T1000 (cell line): ENCODE measurements around the gene PVALEF.

ENCODE experiments used
- DNase-seq: peaks from one replicate; lab custom pipeline; 2025; ENCODE audit warnings: mixed read lengths; lab: John Stamatoyannopoulos, UW

Gene PVALEF

GRCh38 chr17:81183316-81183715, 18.0 kb downstream of the PVALEF start:
- no peak for DNase-seq

DNA sequence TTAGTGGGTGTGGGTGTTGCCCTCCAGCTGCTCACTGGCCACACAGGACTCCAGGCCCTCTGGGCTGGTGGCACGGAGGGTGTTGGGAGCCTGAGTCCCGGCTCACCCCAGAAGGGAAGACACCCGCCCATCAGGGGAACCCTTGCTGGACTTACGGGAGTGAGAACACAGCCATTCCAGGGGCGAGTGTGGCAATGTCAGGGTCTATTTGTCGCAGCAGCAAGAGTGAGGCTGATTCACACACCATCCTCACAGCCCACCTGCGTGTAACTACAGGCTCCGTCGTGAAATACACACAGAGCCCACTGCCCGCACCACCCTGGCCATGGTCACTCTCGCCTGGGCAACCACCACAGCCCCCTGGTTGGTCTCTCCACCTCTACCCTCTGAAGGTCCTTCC, 18.5 kb downstream of the PVALEF start:
- DNase-seq, result no peak

DNA sequence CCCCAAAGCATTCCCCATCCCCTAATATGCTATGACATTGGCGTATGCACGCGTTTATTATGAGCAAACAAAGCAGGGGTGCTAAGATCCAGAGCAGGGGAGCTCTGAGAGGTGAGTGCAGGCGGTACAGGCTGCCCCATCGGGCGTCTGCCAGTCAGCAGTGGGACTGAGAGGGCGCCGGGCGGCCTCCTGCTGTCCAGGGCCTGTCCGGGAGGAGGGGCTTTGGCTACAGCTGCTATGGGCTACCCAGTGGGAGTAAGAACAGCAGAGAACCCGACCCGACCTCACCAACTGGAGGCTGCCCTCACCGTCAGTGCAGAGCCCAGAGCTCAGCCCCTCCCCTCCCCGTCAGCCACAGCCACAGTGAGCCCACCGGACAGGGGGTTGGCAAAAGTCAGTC, 19.2 kb downstream of the PVALEF start:
- no peak for DNase-seq

DNA sequence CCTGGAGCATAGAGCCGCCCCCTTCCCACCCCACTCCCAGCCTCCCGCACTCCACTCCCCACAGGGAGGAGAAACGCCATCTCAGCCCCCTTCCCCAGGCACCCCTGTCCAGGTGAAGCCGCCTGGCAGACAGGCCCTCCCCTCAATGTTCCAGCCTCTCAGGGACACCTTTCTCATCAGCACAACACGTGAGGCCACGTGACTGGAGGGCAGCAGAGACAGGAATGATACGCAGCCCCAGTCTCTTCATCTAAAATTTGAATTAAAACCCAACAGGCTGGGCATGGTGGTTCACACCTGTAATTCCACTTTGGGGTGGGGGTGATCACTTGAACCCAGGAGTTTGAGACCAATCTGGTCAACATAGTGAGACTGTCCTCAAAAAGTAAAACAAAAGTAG, 20.9 kb downstream of the PVALEF start:
- DNase-seq, result no peak

DNA sequence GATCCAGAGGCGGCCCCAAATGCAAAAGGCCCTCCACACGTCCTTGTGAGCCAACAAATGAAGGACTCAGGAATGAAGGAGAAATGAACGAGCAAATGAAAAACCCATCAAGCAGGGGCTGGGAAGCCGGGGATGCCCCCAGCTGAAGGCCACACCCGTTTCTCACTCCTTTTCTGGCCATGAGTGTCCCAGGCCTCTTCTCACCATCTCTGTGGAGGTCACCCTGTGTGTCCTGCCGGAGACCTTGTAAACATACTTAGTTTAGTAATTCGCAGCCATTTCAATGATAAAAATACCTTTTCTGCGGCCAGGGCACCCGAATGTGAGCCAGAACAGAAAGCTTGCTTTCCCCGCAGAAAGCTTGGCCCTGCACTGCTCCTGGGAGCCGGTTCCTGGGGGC, 21.8 kb downstream of the PVALEF start:
- no peak for DNase-seq

- DNase-seq, result no peak
These were observed 22.5 kb downstream of the PVALEF start for GRCh38 chr17:81187586-81188490.

DNA sequence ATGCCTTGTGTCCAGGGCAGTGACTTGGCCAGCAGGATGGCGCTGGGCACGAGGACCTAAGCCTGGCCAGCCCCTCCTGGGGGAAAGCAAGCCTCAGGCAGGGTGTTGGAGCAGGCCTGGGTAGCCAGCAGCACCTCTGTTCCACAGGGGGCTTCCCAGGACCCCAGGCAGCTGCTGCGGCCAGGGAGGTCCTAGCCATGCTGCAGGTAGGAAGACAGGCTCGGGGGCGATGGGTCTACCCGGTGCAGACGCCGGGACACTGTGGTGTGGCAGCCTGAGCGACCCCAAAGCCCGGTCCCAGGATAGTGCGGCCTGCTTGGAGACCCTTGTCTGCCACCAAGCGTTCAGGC, 23.2 kb downstream of the PVALEF start:
- no peak for DNase-seq

GRCh38 chr17:81189016-81189415, 23.7 kb downstream of the PVALEF start:
- DNase-seq, result no peak

DNA sequence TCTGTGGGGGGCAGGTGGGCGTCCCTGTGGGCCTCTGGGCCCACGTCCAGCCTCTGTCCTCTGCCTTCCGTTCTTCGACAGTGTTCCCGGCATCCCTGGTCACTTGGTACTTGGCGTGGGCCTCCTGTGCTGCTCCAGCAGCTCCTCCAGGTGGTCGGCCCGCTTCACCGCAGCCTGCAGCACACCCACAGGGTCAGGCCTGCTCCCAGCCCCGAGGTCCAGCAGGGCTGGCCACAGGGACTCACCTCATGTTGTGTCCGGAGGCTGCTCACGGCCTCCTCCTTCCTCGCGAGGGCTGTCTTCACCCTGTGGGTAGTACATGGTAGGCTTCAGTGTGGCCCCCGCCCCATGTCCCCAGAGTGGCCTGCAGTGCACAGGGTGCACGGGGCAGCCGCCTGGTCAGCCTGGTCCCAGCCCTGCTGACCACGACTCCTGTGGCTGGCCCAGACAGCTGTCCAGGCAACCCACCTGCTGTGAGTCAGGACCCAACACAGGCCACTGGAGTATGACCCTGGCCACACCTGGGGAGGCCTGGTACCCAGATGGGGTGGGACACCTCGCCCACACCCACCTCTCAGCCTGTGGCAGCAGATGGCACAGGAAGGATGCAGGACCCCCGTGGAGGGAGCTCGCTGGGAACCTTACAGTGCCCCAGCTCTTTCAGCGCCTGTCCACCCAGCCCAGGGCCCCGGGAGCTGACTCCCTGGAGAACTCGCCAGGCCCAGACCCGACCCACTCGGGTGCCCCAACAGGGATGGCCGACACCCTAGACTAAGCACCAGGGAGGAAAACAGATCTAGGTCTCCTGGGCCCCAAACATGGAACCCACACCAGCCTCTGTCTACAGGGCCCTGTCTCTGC, 24.6 kb downstream of the PVALEF start:
- no peak for DNase-seq

DNA sequence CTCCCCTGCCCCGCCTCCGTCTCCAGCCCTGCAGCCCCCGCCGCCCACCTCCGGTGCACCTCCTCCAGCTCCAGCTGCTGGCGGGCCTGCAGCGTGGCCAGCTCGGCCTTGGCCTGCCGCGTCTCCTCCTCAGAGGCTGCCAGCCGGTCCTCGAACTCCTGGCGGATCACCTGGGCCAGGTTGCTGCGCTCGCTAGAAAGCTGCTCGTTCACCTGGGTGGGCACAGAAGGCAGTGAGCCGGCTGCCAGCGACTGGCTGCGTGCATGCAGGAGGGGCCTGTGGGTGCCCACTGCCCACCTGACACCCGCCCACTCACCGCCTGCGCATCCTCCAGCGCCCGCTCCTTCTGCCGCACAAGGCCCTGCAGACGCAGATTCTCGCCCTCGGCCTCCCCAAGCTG, 25.3 kb downstream of the PVALEF start:
- no peak for DNase-seq

DNA sequence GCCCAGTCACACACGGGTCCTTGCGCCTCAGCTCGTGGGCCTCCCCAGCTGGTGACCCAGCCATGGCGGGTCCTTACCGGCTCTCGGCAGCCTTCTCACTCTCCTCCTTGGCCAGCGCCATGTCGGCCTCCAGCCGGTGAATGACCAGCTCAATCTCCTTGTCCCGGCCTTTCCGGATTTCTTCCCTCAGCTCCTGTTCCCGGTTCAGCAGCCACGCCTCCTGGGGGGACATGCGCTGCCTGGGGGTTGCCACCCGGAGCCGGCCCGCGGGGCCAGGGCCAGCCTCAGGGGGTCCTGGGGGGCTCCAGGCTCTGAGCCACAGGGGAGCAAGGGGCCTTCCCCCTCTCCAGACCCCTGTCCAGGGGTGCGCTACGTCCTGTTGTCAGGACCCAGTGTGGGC, 25.8 kb downstream of the PVALEF start:
- no peak for DNase-seq

GRCh38 chr17:81191646-81192045, 26.3 kb downstream of the PVALEF start:
- DNase-seq, result no peak

DNA sequence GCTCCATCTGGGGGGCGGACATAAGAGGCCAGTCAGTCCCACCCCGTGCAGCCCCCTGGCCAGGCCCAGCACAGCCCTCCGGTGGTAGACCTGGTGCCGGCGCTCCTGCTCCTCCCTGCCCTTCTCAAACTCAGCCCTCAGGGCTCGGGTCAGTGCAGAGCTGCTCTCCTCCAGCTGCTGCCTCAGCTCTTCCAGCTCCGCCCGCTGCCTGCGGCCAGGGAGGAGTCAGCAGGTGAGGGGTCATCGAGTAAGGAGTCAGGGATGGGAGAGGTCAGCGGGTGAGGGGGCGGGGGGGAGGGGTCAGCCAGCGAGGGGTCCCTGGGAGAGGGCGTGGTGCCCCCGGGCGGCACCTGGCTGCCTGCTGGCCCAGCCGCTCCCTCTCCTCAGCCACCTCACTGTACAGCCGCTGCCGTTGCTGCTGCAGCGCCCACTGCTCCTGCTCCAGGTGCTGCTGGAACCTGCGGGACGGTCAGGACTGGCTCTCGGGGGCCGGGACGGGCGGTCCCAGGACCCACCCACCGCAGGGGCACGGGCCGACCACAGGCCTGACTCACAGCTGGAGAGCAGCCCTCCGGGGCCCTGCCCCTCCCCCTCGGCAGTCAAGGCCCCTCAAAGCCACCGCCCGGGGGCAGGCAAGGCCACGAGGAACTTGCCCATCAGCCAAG, 27.2 kb downstream of the PVALEF start:
- DNase-seq, result no peak

DNA sequence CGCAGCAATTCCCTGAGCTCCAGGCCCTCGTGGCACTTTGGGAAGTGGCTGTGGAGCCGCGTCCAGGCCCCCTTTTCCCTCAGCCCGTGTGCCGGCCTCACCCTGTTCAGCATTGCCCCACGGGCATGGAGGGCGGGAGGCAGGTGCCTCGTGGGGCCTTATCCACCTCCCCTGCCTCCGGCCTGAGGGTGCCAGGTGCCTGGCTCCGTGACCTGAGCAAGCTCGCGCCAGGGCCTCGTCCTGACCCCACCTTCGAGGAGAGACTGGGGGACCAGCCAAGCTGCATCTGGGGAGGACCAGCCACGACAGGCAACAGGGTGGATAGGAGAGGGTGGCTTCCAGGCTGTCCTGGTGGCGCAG, 27.7 kb downstream of the PVALEF start:
- DNase-seq, result no peak

GRCh38 chr17:81193470-81194224, 28.3 kb downstream of the PVALEF start:
- no peak for DNase-seq

DNA sequence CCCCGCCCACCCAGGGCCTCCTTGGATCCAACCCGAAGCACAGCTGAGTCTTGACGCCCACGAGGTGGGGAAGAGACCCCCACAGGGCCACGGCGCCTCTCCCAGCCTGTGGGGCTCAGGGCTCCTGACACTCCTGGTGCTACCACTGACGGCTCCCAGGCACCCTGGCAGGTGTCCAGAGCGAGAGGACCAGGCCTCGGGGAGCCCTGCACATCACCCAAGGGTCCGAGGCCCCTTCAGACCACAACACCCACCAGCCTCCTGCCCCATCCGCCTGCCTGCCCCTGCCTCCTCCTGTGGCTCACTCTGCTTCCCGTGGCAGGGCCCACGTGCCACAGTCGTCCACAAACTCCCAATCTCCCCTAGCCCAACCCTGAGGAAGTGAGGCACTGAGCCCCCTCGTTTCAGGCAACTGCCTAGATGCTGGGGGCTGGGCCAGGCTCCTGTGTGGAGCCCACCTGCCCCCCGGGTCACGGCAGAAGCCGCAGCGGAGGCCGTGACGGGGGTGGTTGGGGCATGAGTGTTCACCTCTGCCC, 29.0 kb downstream of the PVALEF start:
- DNase-seq, result no peak

DNA sequence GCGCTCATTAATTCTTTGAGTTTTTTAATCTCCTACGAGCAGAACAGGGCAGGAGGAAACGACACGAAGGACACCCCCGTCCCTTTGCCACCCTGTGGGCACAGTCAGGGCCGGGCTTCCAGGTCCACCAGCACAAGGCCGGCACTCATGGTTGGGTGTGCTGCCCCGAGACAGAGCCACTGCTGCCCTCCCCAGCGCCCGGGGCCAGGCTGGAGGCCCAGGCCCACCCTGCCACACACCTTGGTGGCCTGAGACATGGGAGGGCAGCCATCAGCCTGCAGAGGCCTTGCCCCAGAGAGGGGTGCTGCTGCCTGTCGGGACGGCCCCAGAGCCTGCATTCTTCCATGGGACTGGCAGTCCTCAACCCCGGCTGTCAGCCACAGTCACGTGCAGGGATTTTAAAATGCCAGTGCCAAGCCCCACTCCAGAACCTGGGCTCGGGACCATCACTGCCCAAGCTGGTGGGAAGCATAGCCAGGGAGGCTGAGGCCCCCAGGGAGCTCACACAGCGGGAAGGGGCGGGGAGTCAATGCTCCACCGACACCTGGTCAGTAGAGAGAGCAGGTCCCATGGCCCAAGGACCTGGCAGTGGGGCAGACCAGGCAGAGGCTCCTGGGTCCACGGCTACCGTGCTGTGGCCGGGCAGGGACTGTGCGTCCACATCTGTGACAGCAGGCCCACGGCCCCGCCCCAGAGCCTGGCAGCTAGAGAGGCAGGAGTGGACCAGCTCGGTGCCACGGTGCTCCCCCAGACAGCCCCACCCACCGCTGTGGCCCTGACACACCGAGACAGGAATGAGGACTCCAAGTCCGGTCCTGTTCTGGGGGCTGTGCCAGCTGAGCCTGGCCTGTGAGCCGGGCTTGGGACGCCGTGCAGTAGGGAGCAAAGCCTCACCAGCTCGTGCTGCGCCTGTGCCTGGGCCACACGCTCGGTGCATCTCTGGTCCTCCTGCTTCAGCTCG, 29.9 kb downstream of the PVALEF start:
- DNase-seq, result no peak

GRCh38 chr17:81195941-81196495, 30.7 kb downstream of the PVALEF start:
- no peak for DNase-seq

DNA sequence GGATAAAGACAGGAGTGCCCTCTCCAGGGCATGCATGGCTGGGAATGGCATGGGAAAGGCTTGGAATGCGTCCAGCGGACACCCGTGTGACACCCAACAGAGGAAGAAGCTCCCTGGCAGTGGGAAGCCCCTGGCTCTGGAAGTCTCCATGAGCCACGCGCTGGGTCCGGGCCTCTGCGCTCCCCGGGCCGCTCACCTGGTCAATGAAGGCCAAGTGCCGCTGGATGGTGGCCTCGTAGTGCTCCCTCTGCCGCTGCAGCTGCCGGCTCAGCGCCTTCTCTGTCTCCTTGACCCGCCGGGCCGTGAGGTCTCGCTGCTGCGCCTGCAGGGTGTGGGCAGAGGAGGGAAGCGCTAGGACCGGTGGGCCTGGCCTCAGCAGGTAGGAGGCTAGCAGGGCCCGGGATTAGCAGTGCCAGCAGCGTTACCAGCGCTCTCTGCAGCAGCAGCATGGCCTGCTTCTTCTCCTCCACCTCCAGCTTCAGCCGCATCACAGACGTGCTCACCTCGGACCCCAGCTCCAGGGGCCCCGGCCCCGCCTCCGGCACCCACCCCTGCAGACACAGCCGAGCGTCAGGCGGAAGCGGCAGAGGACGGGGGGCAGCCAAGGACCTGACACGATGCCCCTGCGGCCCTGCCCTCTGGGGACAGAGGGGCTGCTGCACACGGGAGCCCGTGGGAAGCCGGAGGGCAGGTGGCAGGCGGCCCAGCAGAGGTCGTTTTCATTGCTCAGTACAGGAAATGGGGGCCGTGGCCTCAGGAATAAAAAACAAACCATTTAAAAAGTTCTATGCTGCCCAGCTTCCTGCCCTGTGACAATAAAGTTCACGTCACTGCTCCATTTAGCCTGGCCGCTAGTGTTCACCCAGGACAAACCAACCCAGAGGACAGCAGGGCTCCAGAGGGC, 31.4 kb downstream of the PVALEF start:
- no peak for DNase-seq
